GM12878 (cell line): ENCODE measurements around the gene GARS1. TPM values are rescaled to one million over a fixed set of nuclear protein-coding genes. Genes with fewer than 3 reads are reported as not detected.

ENCODE experiments used
- ATAC-seq: fragments of 200-7000 bp; cut with Tn5 transposase; 3 replicates; pipeline ENCODE4 v1.9.1; 2020; ENCODE audit warnings: mild to moderate bottlenecking, moderate library complexity
- BruUV-seq: library from RNA; stranded (reverse); fragments of 400-500 nt; replicated peaks from 2 replicates; lab custom pipeline; 2021; lab: Mats Ljungman, UMichigan
- CTCF ChIA-PET: fragments of 300-600 bp; sonication (Branson Sonifier 250); formaldehyde crosslinking; extraction: SDS; loops from one replicate; lab custom pipeline; 2021; ENCODE audit warnings: inconsistent platforms; lab: Yijun Ruan, JAX
- POLR2A ChIA-PET: fragments of 350-600 bp; formaldehyde crosslinking; extraction: SDS; loops from one replicate; lab custom pipeline; 2021; ENCODE audit warnings: inconsistent platforms; lab: Charles Lee
- RAD21 ChIA-PET: fragments of 300-600 bp; sonication (Branson Sonifier 250); formaldehyde crosslinking; loops from one replicate; lab custom pipeline; 2023; ENCODE audit warnings: antibody characterized with exemption; ENCODE audit not compliant: unreplicated experiment; lab: Charles Lee
- SMC1A ChIA-PET: fragments of 300-600 bp; sonication (Branson Sonifier 250); formaldehyde crosslinking; loops from one replicate; lab custom pipeline; 2023; ENCODE audit not compliant: unreplicated experiment, uncharacterized antibody; lab: Charles Lee
- DNase-seq: peaks from one replicate; pipeline ENCODE4 v3.0.0-alpha.2; 2011; ENCODE audit warnings: low read depth, low spot score
- FAIRE-seq: peaks from 3 replicates; lab custom pipeline; 2011; peaks lifted over from hg19 to GRCh38; lab: Jason Lieb, UNC
- H2AFZ ChIP-seq: 2 replicates; pipeline ENCODE4 v1.6.0; 2011; ENCODE audit warnings: low read depth, low read length, control low read depth; ENCODE audit not compliant: control insufficient read depth
- H3K27ac ChIP-seq: 2 replicates; pipeline ENCODE4 v1.5.1; 2011; ENCODE audit warnings: control low read depth; ENCODE audit not compliant: control insufficient read depth, insufficient read depth
- H3K27me3 ChIP-seq, 2 experiments: replicated peaks in 1 of 2; 2 replicates each; pipeline versions ENCODE4 v1.6.0 to v1.6.1; 2011; ENCODE audit warnings: low read length in 1 of 2; ENCODE audit not compliant: control insufficient read depth in 2 of 2, insufficient read depth in 2 of 2
- H3K36me3 ChIP-seq, 2 experiments: 2 replicates each; pipeline ENCODE4 v1.5.1; 2011; ENCODE audit warnings: low read length in 1 of 2; ENCODE audit not compliant: control insufficient read depth in 2 of 2, insufficient read depth in 2 of 2
- H3K4me1 ChIP-seq: 2 replicates; pipeline ENCODE4 v1.6.1; 2011; ENCODE audit warnings: mild to moderate bottlenecking, low read length, moderate library complexity, mixed read lengths; ENCODE audit not compliant: control insufficient read depth, insufficient read depth
- H3K4me2 ChIP-seq: 2 replicates; pipeline ENCODE4 v1.6.0; 2011; ENCODE audit warnings: control low read depth; ENCODE audit not compliant: control insufficient read depth, insufficient read depth
- H3K4me3 ChIP-seq: fragments of 200-600 bp; sonication (generic); 2 replicates; pipeline ENCODE4 v1.5.1; 2016
- H3K79me2 ChIP-seq: 2 replicates; pipeline ENCODE4 v1.6.0; 2011; ENCODE audit warnings: low read length; ENCODE audit not compliant: control insufficient read depth, insufficient read depth
- H3K9ac ChIP-seq: 2 replicates; pipeline ENCODE4 v1.8.0; 2011; ENCODE audit warnings: low read length, control low read depth, mixed read lengths; ENCODE audit not compliant: control insufficient read depth, insufficient read depth
- H3K9me3 ChIP-seq: replicated peaks from 3 replicates; pipeline ENCODE4 v1.5.1; 2011; ENCODE audit warnings: mild to moderate bottlenecking, low read length; ENCODE audit not compliant: control insufficient read depth, insufficient read depth
- H4K20me1 ChIP-seq: 2 replicates; pipeline ENCODE4 v1.6.0; 2011; ENCODE audit not compliant: control insufficient read depth, insufficient read depth
- IRF5 ChIP-seq: fragments of 450-650 bp; IDR thresholded peaks from 2 replicates; pipeline ENCODE4 v1.6.1; 2017; ENCODE audit warnings: borderline replicate concordance
- MLLT1 ChIP-seq: fragments of 450-650 bp; IDR thresholded peaks from 2 replicates; pipeline ENCODE4 v1.6.1; 2016; ENCODE audit warnings: mild to moderate bottlenecking
- NFYB ChIP-seq: IDR thresholded peaks from 2 replicates; pipeline ENCODE4 v1.6.1; 2011; ENCODE audit warnings: low read depth, mild to moderate bottlenecking, low read length, improper control_type of control experiment, moderate library complexity; ENCODE audit not compliant: insufficient read depth
- NR2C2 ChIP-seq: IDR thresholded peaks from 2 replicates; pipeline ENCODE4 v1.6.1; 2011; ENCODE audit warnings: borderline replicate concordance, low read depth; ENCODE audit not compliant: control insufficient read depth, insufficient read length
- SUPT20H ChIP-seq: IDR thresholded peaks from 2 replicates; pipeline ENCODE4 v1.6.1; 2011; ENCODE audit warnings: low read depth, mild to moderate bottlenecking, low read length, moderate library complexity, borderline replicate concordance; ENCODE audit not compliant: control insufficient read depth
- USF1 ChIP-seq: IDR thresholded peaks from 2 replicates; pipeline ENCODE4 v1.6.1; 2011; ENCODE audit warnings: borderline replicate concordance, low read depth, mild to moderate bottlenecking, moderate library complexity, mixed read lengths, low read length; ENCODE audit not compliant: insufficient read depth; ENCODE audit errors: extremely low read length
- ZBTB11 ChIP-seq: fragments of 450-650 bp; formaldehyde crosslinking; IDR thresholded peaks from 2 replicates; pipeline ENCODE4 v1.5.0; 2022; ENCODE audit warnings: mild to moderate bottlenecking, missing genetic modification characterization
- WGBS: methylation state at CpG from one replicate; pipeline ENCODE4 v1.1.6; 2016; ENCODE audit warnings: low lambda C conversion rate; ENCODE audit not compliant: insufficient replicate concordance, insufficient coverage; ENCODE audit errors: missing lambda C conversion rate; 5-methylcytosine and 5-hydroxymethylcytosine counted together
- in situ Hi-C: fragments of 300-500 bp; cut with MboI; formaldehyde crosslinking; loops from 9 replicates; pipeline ENCODE4 v1.14.3; 2018; ENCODE audit warnings: mixed read lengths
- intact Hi-C: fragments of 100-400 bp; cut with micrococcal nuclease; formaldehyde crosslinking; loops from one replicate; pipeline ENCODE4 v1.14.2; 2022; ENCODE audit not compliant: unreplicated experiment
- polyA plus RNA-seq, 11 experiments: library from polyadenylated mRNA; depleted of rRNA in 4 of 11; unstranded in 6 of 11; stranded (reverse) in 5 of 11; fragments of >200 nt; fragmentation: Nextera tagmentation in 4 of 11; fragmentation: Illumina TruSeq in 1 of 11; extraction: Ambion mirVana in 4 of 11; extraction: Trizol in 1 of 11; gene quantifications; 1 replicate in 1 of 11; 2 replicates in 10 of 11; pipeline versions ENCODE4 v1.2.1 to v1.2.3, GENCODE V29; 2011 to 2016; ENCODE audit warnings: inconsistent platforms in 2 of 11, missing spikeins in 2 of 11, low read depth in 1 of 11
- total RNA-seq, 4 experiments: library from RNA; depleted of rRNA in 3 of 4; stranded (reverse); fragments of >200 nt in 3 of 4; fragmentation: Illumina TruSeq in 1 of 4; extraction: Trizol in 1 of 4; gene quantifications; 2 replicates each; pipeline versions ENCODE4 v1.2.1 to v1.2.3, GENCODE V29; 2013 to 2021
- TF ChIP-seq, protein P1 (sequence below): fragments of 450-650 bp; IDR thresholded peaks from 2 replicates; pipeline ENCODE4 v1.6.1; 2017; ENCODE audit warnings: mild to moderate bottlenecking, moderate library complexity

GARS1 gene
- total and polyA plus RNA-seq, 10 of the 15 experiments (the other 5 are each of a cell fraction or from before 2014, with no cell fraction given), result 120 to 361 (median 187) TPM

- Histone ChIP-seq H3K4me2 (no peak overlapping the region), H3K27me3 (no peaks in the 10 kb centered on the region), H3K4me1 (no peaks in the 10 kb centered on the region), H3K4me3 (no peak overlapping the region), H3K27ac (no peak overlapping the region), H3K9me3 (no peaks in the 10 kb centered on the region), H3K79me2 (no peaks in the 10 kb centered on the region; the same call in 1 of the 2 replicates), H3K36me3 (peaks cover 15 to 47% of the 10 kb centered on the region in 2 experiments), H3K9ac (no peak overlapping the region), H4K20me1 (no peaks in the 10 kb centered on the region), H2AFZ (no peak overlapping the region)
- intact Hi-C loops, result no loop called here
- no peak for ATAC-seq
- in situ Hi-C loops, result no loop called here
- no peak for FAIRE-seq
- ChIA-PET POLR2A (interaction anchor here (0.6 kb wide), 1 partner anchor 27 kb away, joined by 5 read pairs; no protein-coding TSS in a partner anchor), SMC1A (interaction anchor here (0.7 to 1.5 kb wide), 3 partner anchors 8 to 15 kb away, joined by 3 to 4 read pairs (median 3); no protein-coding TSS in a partner anchor), CTCF (interaction anchor here (1.7 kb wide), 1 partner anchor 8 kb away, joined by 3 read pairs; no protein-coding TSS in a partner anchor), RAD21 (no interaction called here)
- BruUV-seq, result no TSS peak
- 80% methylated on average over 4 of the region's 4 CpGs for WGBS
- no peak for DNase-seq
- TF ChIP-seq ZBTB11 (CRISPR knock-in tag), result no peak
- TF ChIP-seq SUPT20H, result no peak
- TF ChIP-seq NFYB, result no peak
- TF ChIP-seq MLLT1, result no peak
- TF ChIP-seq USF1, result no peak
- no peak for TF ChIP-seq IRF5
- TF ChIP-seq NR2C2, result no peak
- TF ChIP-seq, protein P1, sequence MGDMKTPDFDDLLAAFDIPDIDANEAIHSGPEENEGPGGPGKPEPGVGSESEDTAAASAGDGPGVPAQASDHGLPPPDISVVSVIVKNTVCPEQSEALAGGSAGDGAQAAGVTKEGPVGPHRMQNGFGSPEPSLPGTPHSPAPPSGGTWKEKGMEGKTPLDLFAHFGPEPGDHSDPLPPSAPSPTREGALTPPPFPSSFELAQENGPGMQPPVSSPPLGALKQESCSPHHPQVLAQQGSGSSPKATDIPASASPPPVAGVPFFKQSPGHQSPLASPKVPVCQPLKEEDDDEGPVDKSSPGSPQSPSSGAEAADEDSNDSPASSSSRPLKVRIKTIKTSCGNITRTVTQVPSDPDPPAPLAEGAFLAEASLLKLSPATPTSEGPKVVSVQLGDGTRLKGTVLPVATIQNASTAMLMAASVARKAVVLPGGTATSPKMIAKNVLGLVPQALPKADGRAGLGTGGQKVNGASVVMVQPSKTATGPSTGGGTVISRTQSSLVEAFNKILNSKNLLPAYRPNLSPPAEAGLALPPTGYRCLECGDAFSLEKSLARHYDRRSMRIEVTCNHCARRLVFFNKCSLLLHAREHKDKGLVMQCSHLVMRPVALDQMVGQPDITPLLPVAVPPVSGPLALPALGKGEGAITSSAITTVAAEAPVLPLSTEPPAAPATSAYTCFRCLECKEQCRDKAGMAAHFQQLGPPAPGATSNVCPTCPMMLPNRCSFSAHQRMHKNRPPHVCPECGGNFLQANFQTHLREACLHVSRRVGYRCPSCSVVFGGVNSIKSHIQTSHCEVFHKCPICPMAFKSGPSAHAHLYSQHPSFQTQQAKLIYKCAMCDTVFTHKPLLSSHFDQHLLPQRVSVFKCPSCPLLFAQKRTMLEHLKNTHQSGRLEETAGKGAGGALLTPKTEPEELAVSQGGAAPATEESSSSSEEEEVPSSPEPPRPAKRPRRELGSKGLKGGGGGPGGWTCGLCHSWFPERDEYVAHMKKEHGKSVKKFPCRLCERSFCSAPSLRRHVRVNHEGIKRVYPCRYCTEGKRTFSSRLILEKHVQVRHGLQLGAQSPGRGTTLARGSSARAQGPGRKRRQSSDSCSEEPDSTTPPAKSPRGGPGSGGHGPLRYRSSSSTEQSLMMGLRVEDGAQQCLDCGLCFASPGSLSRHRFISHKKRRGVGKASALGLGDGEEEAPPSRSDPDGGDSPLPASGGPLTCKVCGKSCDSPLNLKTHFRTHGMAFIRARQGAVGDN, result no peak
Measured at GRCh38 chr7:30613366-30614325, 19.0 kb downstream of the GARS1 start.
